Stimulated activated CD8-positive, alpha-beta memory T cell treated with anti-CD3 and anti-CD28 coated beads, Interleukin-15, amount 100 ng/mL, for 24 hours (primary cell): ENCODE data around the gene STARD10.
"Not testable (repeated sequence)": the region's sequence is repeated elsewhere in the genome, so short reads cannot be mapped to it uniquely, and the experiment has no call there.

Experiments
- DNase-seq: peaks from one replicate; pipeline ENCODE4 v3.0.0-alpha.2; 2020; ENCODE audit warnings: low read depth

The STARD10 gene

GRCh38 chr11:72826191-72826941 lies 32.5 kb upstream of the STARD10 start:
- no peak for DNase-seq

- no peak for DNase-seq
These were observed 31.8 kb upstream of the STARD10 start for GRCh38 chr11:72825661-72826060.

- no peak for DNase-seq
These were observed 31.1 kb upstream of the STARD10 start for GRCh38 chr11:72824811-72825505.

- DNase-seq = no peak
These were observed 30.2 kb upstream of the STARD10 start for GRCh38 chr11:72824020-72824419.

GRCh38 chr11:72823105-72823804 lies 29.4 kb upstream of the STARD10 start:
- no peak for DNase-seq

- DNase-seq = peak; percentile 56
These were observed 28.3 kb upstream of the STARD10 start for GRCh38 chr11:72821920-72822799.

GRCh38 chr11:72821221-72821919 lies 27.5 kb upstream of the STARD10 start:
- DNase-seq = no peak

GRCh38 chr11:72820439-72821139 lies 26.7 kb upstream of the STARD10 start:
- no peak for DNase-seq

- no peak for DNase-seq
These were observed 25.1 kb upstream of the STARD10 start for GRCh38 chr11:72818971-72819370.

- DNase-seq = no peak
These were observed 24.1 kb upstream of the STARD10 start for GRCh38 chr11:72817966-72818365.

GRCh38 chr11:72816404-72816990 lies 22.6 kb upstream of the STARD10 start:
- no peak for DNase-seq

GRCh38 chr11:72815110-72815618 lies 21.3 kb upstream of the STARD10 start:
- DNase-seq = no peak

GRCh38 chr11:72814286-72815109 lies 20.7 kb upstream of the STARD10 start, which contains the start of gene ATG16L2:
ATG16L2 (plus strand) TSS chr11:72814411; CDS start chr11:72814446, 35 bp downstream.
- DNase-seq = peak; percentile 87

- no peak for DNase-seq
These were observed 20.0 kb upstream of the STARD10 start for GRCh38 chr11:72813740-72814285.

GRCh38 chr11:72812967-72813739 lies 19.3 kb upstream of the STARD10 start:
- peak; percentile 39 for DNase-seq

- no peak for DNase-seq
These were observed 18.7 kb upstream of the STARD10 start for GRCh38 chr11:72812604-72812966.

GRCh38 chr11:72811686-72812085 lies 17.8 kb upstream of the STARD10 start:
- DNase-seq = not testable (repeated sequence)

GRCh38 chr11:72808331-72808798 lies 14.5 kb upstream of the STARD10 start:
- no peak for DNase-seq
